Esophagus (tissue), 2 donors: ENCODE measurements around the gene ABCA9. TPM values are rescaled to one million over a fixed set of nuclear protein-coding genes. Genes with fewer than 3 reads are reported as not detected.

Source experiments
- H3K27ac ChIP-seq, 2 donors: one replicate each; pipeline ENCODE4 v1.5.1; 2013; ENCODE audit warnings: low read depth in 2 of 2, mild to moderate bottlenecking in 2 of 2, inconsistent platforms in 1 of 2, low read length in 1 of 2, moderate library complexity in 1 of 2
- H3K27me3 ChIP-seq, 2 donors: one replicate each; pipeline ENCODE4 v1.6.1; 2013; ENCODE audit warnings: low read length in 2 of 2, control low read depth in 1 of 2, mild to moderate bottlenecking in 1 of 2; ENCODE audit not compliant: insufficient read depth in 2 of 2, control insufficient read depth in 1 of 2
- H3K36me3 ChIP-seq, 2 donors: one replicate each; pipeline ENCODE4 v1.6.1; 2013; ENCODE audit warnings: low read length in 1 of 2; ENCODE audit not compliant: control insufficient read depth in 2 of 2, insufficient read depth in 2 of 2
- H3K4me1 ChIP-seq, 2 donors: one replicate each; pipeline ENCODE4 v1.6.1; 2013; ENCODE audit warnings: low read length in 1 of 2; ENCODE audit not compliant: control insufficient read depth in 2 of 2, insufficient read depth in 2 of 2
- H3K4me3 ChIP-seq, 2 donors: one replicate each; pipeline ENCODE4 v1.5.1; 2013; ENCODE audit warnings: low read length in 2 of 2, mild to moderate bottlenecking in 2 of 2, low read depth in 1 of 2, moderate library complexity in 1 of 2
- H3K9me3 ChIP-seq, 2 donors: one replicate each; pipeline ENCODE4 v1.6.1; 2013; ENCODE audit warnings: mild to moderate bottlenecking in 2 of 2, low read depth in 1 of 2, low read length in 1 of 2, moderate library complexity in 1 of 2; ENCODE audit not compliant: control insufficient read depth in 2 of 2, insufficient read depth in 1 of 2
- WGBS, 2 donors: extraction: QIAGEN DNeasy Blood & Tissue Kit; methylation state at CpG; one replicate each; pipeline ENCODE4 v1.1.7; 2013; 5-methylcytosine and 5-hydroxymethylcytosine counted together
- polyA plus RNA-seq, 2 donors: library from polyadenylated mRNA; stranded (reverse); fragments of 200-250 nt; gene quantifications; one replicate each; pipeline ENCODE4 v1.2.3, GENCODE V29; 2013
- donor health status: healthy with polysubstance abuse.
- donor health status: Bipolar disorder and iron deficiency.

Gene ABCA9
- polyA plus RNA-seq, 2 donors, result 0.69 to 2.2 TPM

- Histone ChIP-seq H3K9me3 (no peaks in the 10 kb centered on the region), H3K4me3 (no peak overlapping the region), H3K36me3 (no peaks in the 10 kb centered on the region), H3K27ac (no peak overlapping the region), H3K4me1 (no peaks in the 10 kb centered on the region), H3K27me3 (no peaks in the 10 kb centered on the region)
- WGBS, 2 donors, result 95 to 98% methylated on average over 2 of the region's 2 CpGs
Observed at GRCh38 chr17:69044371-69044770, 16.4 kb downstream of the ABCA9 start.

- no peak overlapping the region for H3K27ac ChIP-seq
- no peaks in the 10 kb centered on the region for H3K4me1 ChIP-seq
- no peaks in the 10 kb centered on the region for H3K36me3 ChIP-seq
- H3K4me3 ChIP-seq, result no peak overlapping the region
- no peaks in the 10 kb centered on the region for H3K9me3 ChIP-seq
- WGBS, 2 donors, result 84 to 86% methylated on average over 6 of the region's 6 CpGs
- H3K27me3 ChIP-seq, result no peaks in the 10 kb centered on the region
Observed at GRCh38 chr17:69043098-69043734, 17.5 kb downstream of the ABCA9 start.

GRCh38 chr17:69042308-69042707 is 18.4 kb downstream of the ABCA9 start:
- Histone ChIP-seq H3K36me3 (no peaks in the 10 kb centered on the region), H3K27ac (no peak overlapping the region), H3K27me3 (no peaks in the 10 kb centered on the region), H3K4me3 (no peak overlapping the region), H3K9me3 (no peaks in the 10 kb centered on the region), H3K4me1 (no peaks in the 10 kb centered on the region)
- WGBS, 2 donors, result 70 to 79% methylated on average over 5 of the region's 5 CpGs

GRCh38 chr17:69031839-69032238 is 28.9 kb downstream of the ABCA9 start:
- 86 to 88% methylated on average over 3 of the region's 3 CpGs for WGBS, 2 donors
- Histone ChIP-seq H3K4me3 (no peak overlapping the region), H3K27me3 (no peaks in the 10 kb centered on the region), H3K27ac (no peak overlapping the region), H3K9me3 (no peaks in the 10 kb centered on the region), H3K4me1 (no peaks in the 10 kb centered on the region), H3K36me3 (no peaks in the 10 kb centered on the region)

- H3K27me3 ChIP-seq, result no peaks in the 10 kb centered on the region
- H3K27ac ChIP-seq, result no peak overlapping the region
- H3K9me3 ChIP-seq, result no peaks in the 10 kb centered on the region
- H3K36me3 ChIP-seq, result no peaks in the 10 kb centered on the region
- 91 to 98% methylated on average over 1 of the region's 1 CpG for WGBS, 2 donors
- no peaks in the 10 kb centered on the region for H3K4me1 ChIP-seq
- no peak overlapping the region for H3K4me3 ChIP-seq
Observed at GRCh38 chr17:69030169-69030568, 30.6 kb downstream of the ABCA9 start.

GRCh38 chr17:69018687-69019086 is 42.0 kb downstream of the ABCA9 start:
- H3K36me3 ChIP-seq, result no peaks in the 10 kb centered on the region
- no peaks in the 10 kb centered on the region for H3K9me3 ChIP-seq
- H3K27me3 ChIP-seq, result no peaks in the 10 kb centered on the region
- WGBS, 2 donors, result 48 to 55% methylated on average over 1 of the region's 1 CpG
- no peak overlapping the region for H3K27ac ChIP-seq
- no peak overlapping the region for H3K4me3 ChIP-seq
- no peaks in the 10 kb centered on the region for H3K4me1 ChIP-seq

- WGBS, 2 donors, result 71 to 73% methylated on average over 3 of the region's 3 CpGs
- Histone ChIP-seq H3K4me1 (no peaks in the 10 kb centered on the region), H3K27me3 (no peaks in the 10 kb centered on the region), H3K9me3 (no peaks in the 10 kb centered on the region), H3K4me3 (no peak overlapping the region), H3K36me3 (no peaks in the 10 kb centered on the region), H3K27ac (no peak overlapping the region)
Observed at GRCh38 chr17:69018022-69018615, 42.6 kb downstream of the ABCA9 start.

- no peaks in the 10 kb centered on the region for H3K4me1 ChIP-seq
- no peaks in the 10 kb centered on the region for H3K9me3 ChIP-seq
- H3K4me3 ChIP-seq, result no peak overlapping the region
- H3K27me3 ChIP-seq, result no peaks in the 10 kb centered on the region
- 89 to 91% methylated on average over 2 of the region's 2 CpGs for WGBS, 2 donors
- H3K27ac ChIP-seq, result no peak overlapping the region
- no peaks in the 10 kb centered on the region for H3K36me3 ChIP-seq
Observed at GRCh38 chr17:69015631-69016030, 45.1 kb downstream of the ABCA9 start.

GRCh38 chr17:69012895-69013805 is 47.6 kb downstream of the ABCA9 start:
- Histone ChIP-seq H3K4me3 (no peak overlapping the region), H3K27me3 (no peaks in the 10 kb centered on the region), H3K4me1 (no peaks in the 10 kb centered on the region), H3K9me3 (no peaks in the 10 kb centered on the region), H3K27ac (no peak overlapping the region), H3K36me3 (no peaks in the 10 kb centered on the region)
- WGBS, 2 donors, result 77 to 82% methylated on average over 4 of the region's 4 CpGs
